ENCODE data around the gene GRAP2. TPM values are rescaled to one million over a fixed set of nuclear protein-coding genes. Genes with fewer than 3 reads are reported as not detected.
"Not testable (repeated sequence)": the region's sequence is repeated elsewhere in the genome, so short reads cannot be mapped to it uniquely, and the experiment has no call there.

The GRAP2 gene
- total RNA-seq: not detected in 2 replicates
- polyA plus RNA-seq (2012): not detected

DNA sequence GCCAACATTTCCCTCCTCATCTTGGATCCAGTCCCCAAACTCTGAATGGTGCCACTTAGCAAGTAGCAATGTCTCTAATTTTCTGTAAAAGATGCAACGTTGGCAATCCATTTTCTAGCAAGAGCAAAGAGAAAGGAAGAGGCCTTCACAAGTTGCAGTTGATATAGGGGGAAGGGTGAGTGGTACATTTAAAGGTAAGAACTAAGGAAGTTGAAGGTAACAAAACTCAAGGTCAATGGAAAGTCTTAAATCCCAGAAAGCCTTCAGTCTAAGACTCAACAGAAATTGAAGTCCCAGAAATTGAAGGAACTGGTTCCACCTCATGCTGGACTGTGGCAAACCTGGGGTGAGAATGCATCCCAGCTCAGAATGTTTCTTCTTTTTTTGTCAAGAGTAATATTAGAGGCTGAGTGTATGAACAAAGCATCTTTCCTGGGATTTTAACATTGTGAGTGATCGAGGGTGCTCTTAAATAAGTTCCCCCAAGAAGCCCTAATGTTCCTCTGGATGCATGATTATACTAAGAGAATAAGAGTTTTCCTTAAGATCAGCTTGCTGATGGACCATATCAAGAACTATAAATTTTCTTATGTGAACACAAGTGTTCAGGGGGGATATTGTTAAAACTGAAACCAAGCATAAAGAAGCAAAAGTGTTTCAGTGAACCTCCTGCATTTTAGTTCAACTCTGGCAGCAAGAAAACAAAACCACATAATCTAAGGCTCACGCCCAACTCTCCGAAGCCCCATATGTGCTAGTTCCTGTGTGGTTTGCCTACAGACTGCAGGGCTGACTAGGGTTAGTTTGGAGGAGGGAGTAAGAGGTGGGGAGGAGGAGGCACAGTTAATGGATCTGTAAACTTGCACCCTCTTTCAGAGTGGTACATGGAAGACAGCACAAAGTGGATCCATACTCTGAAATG, at the start of gene GRAP2:
GRAP2 (plus strand) TSS at position 779 of the 922 bp plus-strand sequence. CDS start 46,023 bp downstream, outside the sequence.
- no peak for DNase-seq (ENCODE audit: low read depth)

DNA sequence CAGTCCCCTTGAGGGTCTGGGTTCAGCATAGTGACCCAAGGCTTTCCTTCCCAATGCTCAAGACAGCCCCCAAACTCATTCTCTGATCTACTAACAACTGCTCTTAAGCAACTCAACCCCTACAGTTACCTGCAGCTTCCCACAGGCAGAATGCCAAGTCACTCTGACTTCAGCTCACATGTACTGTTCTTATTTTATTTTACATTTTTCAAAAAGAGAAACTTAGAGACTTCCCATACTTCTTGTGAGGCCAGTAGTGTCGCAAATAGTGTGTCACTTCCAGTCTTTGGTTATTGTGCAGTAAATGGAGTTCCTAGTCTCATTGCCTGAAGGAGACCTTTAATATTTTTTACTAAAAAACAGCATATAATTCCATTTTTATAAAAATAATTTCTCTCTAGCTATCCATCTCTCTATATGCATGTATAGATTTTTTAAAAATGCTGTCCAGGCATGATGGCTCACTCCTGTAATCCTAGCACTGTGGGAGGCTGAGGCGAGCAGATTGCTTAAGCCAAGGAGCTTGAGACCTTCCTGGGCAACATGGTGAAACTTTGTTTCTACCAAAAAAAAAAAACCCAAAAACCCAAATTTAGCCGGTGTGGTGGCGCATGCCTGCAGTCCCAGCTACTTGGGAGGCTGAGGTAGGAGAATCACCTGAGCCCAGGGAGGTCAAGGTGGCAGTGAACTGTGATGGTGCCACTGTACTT, 49.1 kb upstream of the GRAP2 start:
- no peak for DNase-seq (ENCODE audit: low read depth)

DNA sequence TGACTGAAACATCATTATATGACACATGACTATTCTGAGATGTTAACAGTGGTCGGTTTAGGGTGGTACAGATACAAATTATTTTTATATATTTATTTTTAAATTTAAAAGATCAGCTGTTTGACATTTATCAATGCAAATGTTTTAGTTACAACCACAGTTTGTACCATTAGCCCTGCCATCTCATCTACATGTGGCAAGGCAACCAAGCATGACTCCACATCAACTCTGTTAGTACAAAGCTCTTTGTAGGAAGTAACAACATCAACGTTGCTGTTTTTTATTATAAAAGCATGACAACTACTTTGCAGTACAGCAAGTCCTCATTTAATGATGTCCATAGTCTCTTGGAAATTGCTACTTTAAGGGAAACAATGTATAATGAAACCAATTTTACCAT, 48.1 kb upstream of the GRAP2 start:
- no peak for DNase-seq (ENCODE audit: low read depth)

DNA sequence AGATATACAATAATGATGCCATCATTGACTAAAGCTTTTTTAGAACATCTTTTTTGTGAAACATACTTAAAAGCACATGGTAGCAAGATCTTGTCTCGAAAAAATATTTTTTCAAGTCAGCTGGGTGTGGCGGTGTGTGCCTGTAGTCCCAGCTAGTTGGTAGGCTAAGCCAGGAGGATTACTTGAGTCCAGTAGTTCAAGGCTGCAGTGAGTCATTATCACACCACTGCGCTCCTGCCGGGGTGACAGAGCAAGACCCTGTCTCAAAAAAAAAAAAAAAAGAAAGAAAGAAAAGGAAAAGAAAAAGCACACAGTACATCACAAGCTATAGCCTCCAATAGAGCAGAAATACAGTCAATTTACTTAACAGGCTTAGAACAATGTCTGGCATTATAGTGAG, 44.3 kb upstream of the GRAP2 start:
- DNase-seq (ENCODE audit: low read depth): no peak

DNA sequence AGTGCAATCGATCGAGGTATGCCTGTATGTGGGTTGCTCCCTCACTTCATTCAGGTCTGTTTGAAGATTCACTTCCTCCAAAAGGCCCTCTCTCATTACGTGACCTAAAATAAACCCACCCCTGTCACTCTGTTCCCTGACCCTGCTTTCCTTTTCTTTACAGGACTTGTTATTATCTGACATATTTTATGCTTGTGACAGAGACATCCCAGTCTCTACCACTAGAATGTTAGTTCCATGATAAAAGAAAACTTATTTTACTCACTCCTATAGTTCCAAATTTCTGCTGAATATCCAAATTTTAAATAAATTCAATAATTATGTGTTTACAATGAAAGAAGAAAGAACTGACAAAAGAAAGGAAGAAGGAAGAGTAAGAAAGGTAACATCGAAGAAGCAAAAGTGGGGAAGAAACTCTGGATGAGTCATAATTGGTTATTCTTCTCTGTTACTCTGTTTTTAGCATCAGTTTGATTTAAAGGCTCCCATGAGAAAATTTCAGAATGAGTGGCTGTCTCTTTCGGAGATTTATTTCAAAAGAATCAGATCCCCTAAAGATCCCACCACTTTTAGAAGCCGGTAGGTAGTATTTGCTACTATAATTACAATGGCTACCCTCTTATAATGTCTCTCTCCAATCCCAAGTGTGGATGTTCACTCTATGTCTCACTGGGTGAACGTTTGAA, 40.8 kb upstream of the GRAP2 start:
- DNase-seq (ENCODE audit: low read depth): no peak

DNA sequence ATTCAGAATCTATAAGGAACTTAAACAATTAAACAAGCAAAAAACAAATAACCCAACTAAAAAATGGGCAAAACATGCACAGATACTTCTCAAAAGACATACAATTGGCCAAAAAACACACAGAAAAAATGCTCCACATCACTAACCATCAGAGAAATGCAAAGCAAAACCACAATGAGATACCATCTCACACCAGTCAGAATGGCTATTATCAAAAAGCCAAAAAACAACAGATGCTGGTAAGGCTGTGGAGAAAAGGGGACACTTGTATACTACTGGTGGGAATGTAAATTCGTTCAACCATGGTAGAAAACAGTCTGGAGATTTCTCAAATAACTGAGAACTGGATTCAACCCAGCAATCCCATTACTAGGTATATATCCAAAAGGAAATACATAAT, 32.1 kb upstream of the GRAP2 start:
- no peak for DNase-seq (ENCODE audit: low read depth)

DNA sequence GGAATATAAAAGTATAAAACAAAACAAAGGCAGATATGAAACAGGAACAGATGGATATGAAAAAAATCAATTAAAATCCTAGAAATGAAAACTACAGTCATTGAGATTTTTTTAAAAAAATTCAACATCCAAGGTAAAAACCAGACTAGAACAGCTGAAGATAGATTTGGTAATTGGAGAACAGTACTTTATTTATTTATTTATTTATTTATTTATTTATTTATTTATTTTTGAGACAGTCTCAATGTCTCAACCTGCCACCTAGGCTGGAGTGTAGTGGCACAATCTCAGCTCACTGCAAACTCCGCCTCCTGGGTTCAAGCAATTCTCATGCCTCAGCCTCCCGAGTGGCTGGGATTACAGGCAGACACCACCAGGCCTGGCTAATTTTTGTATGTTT, 31.1 kb upstream of the GRAP2 start:
- not testable (repeated sequence) for DNase-seq (ENCODE audit: low read depth)

DNA sequence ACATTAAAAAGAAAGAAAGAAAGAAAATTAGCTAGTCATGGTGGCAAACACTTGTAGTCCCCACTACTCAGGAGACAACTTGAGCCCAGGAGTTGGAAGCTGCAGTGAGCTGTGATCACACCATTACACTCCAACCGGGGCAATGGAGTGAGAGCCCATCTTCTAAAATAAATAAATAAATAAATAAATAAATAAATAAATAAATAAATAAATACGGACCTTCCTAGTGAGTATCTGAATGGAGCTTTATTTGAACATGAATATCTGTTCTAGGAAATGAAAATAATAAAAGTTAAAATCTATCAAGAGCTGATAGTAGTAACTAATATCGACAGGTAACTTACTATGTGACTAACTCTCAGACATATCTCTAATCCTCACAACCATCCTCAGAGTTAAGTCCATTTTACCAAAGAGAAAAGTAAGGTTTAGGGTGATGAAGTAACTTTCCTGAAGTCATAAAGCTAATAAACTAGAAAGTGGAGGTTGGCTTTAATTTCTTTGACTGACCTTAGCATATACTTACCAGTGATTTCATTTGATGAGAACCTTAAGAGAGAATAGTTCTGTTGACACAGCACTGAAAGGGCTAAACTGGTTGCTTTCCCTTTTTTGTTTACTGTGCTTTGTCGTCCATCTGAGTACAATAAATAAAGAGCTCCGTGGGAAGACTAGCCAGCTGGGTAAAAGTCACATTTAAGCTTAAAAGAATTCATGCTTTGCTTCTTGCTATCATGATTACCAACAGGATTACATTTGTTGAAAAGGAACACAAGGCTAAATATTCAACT, 29.7 kb upstream of the GRAP2 start:
- no peak for DNase-seq (ENCODE audit: low read depth)

DNA sequence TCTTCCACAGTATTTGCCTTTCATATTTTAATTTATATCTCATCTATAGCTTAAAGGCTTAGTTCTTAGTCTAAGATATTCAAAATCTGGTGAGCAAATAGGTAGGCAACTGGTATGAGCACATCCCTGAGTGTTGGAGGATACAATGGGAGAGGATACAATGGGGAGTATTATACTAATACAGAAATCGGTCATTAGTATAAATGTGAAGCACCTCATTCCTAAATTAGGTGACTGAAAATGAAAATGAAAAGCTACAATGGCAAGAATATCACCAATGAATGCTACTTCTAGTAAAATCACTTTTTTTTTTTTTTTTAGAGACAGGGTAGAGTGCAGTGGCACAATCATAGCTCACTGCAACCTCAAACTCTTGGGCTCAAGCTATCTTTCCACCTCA, 28.3 kb upstream of the GRAP2 start:
- no peak for DNase-seq (ENCODE audit: low read depth)

DNA sequence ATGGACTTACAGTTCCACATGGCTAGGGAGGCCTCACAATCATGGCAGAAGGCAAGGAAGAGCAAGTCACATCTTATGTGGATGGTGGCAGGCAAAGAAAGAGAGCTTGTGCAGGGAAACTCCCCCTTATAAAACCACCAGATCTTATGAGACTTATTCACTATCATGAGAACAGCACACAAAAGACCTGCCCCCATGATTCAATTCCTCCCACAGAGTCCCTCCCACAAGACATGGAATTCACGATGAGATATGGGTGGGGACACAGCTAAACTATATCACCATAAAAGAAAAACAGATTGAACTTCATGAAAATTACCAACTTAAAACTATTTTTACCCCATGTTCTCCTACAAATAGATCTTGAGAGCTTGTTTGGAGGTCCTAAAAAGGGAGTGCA, 26.9 kb upstream of the GRAP2 start:
- DNase-seq (ENCODE audit: low read depth): no peak

DNA sequence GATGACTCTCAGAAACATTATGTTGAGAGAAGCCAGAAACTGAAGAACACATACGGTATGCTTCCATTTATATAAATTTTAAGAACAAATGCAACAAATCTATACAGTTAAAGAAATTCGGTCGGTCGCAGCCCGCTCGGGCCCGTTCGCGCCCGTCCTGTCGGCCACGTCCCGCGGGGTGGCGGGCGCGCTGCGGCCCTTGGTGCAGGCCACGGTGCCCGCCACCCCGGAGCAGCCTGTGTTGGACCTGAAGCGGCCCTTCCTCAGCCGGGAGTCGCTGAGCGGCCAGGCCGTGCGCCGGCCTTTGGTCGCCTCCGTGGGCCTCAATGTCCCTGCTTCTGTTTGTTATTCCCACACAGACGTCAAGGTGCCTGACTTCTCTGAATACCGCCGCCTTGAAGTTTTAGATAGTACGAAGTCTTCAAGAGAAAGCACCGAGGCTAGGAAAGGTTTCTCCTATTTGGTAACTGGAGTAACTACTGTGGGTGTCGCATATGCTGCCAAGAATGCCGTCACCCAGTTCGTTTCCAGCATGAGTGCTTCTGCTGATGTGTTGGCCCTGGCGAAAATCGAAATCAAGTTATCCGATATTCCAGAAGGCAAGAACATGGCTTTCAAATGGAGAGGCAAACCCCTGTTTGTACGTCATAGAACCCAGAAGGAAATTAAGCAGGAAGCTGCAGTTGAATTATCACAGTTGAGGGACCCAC, 25.6 kb upstream of the GRAP2 start:
- DNase-seq (ENCODE audit: low read depth): not testable (repeated sequence)

DNA sequence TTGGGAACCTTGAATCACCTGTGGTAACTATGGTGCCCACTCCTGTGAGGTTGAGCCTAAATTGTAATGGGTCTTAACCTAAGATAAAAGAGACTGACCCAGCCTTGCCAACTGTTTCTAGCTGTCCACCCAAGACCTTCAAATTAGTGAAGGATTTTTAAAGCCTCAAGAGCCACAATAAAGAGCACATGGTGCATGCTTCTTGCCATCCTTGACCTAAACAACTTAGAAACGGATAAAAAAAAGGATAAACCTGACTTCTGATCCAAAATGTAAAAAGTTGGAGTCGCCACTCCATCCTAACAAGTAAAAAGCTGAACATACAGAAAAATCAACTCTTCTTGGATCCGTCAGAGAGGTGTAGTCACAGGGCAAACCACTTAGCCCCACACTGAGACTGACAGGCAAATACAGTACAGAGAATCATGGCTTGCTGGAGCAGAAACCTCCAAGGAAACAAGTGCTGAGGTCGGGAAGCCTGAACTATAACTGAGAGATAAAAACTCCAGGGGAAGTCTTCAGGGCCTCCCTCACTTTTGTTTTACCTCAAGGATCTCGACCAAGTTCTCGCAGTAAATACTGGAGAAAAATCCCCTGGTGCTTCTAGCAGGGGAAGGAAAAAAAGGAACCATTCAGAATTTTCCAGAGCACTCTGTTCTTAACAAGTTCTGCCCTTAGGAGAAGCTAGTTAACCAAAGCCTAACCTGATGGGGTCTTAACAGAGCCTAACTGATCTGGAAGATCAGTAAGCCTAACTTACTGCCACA, 23.6 kb upstream of the GRAP2 start:
- no peak for DNase-seq (ENCODE audit: low read depth)

DNA sequence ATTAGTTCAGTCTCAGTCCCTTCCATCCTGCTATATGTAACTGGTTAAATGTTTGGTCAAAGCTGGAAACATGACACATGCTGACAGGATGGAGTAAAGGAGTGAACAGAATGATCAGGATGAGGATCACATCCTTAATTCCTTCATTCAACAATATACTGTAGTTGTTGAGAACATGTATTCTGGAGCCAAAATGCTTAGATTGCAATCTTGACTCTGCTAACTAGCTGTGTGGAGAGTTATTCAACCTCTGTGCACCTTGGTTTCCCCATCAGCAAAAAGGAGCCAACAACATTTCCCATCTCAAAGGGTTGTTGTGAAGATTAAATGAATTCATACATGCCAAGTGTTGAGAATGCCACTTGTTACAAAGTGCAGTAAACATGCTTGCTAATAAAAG, 20.2 kb upstream of the GRAP2 start:
- no peak for DNase-seq (ENCODE audit: low read depth)

DNA sequence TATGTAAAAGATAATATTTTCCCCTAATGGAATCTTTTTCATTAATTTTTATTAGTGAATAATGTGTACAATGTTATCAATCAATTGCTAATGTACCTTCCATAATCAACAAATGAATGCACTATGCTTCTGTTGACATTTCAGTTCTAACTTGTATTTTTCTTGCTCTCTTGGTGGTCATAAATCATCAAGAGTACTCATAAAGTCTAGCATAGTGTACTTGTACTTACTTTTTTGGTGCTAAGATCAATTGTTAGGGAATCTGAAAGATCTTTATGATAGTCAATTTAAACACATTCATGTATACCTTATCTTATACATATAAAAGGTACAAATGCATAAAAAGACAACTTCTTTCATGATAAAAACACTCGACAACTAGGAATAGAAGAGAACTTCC, 17.8 kb upstream of the GRAP2 start:
- no peak for DNase-seq (ENCODE audit: low read depth)

DNA sequence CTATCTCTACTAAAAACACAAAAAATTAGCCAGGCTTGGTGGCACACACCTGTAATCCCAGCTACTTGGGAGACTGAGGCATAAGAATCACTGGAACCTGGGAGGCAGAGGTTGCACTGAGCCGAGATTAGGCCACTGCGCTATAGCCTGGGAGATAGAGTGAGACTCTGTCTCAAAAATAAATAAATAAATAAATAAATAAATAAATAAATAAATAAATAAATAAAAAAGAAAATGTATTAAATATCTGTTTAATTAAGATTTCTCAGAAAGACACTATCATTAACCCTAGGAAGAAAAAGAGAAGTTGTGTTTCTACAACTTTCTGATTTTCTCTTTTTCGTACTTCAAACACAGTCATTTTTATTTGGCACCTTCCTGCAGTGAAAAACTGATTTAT, 11.0 kb upstream of the GRAP2 start:
- DNase-seq (ENCODE audit: low read depth): not testable (repeated sequence)

DNA sequence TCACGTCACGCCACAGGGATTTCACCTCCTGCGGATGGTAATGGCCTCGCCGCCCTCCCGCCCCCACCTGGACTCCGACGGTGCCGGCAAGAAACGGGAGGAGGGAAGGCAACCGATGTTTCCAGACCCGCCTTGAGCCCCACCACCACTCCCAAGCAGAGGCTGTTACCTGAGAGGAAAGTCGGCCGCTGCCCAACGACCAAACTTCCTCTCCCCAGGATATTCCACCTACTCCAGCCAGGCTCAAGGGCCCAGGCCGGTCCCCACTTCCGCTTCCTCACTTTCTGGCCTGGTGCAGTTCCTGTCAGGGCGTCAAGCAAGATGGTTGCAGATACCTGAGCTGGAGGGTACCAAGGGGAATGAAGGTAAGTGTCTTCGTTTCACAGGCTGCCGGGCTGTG, 7.4 kb upstream of the GRAP2 start, which contains the start of gene ENTHD1:
ENTHD1 (minus strand) TSS at position 235 of the 400 bp plus-strand sequence. CDS start 6,012 bp downstream, outside the sequence.
- no peak for DNase-seq (ENCODE audit: low read depth)

DNA sequence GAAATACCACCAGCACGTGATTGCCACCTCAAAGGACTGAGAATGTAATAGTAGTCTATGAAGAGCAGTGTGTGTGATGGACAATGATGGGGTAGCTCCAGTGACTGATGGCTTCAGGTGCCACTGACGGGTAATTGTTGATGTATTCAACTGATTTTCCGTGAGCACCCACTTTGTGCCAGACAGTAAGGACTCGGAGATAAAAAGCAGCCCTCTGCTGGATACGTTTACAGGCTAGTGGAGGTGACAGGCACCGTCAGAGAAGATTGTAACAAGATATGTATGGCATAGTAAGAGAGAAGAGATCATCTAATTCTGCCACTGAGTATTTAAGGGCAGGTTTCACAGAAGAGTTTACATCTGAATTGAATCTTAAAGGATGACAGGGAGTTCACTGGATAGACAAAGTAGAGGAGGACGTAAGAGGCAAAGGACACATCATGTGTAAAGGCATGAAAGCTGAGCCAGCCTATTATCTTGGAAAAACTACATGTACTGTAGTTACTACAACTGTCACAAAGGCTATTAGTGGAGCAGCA, 6.3 kb upstream of the GRAP2 start:
- no peak for DNase-seq (ENCODE audit: low read depth)

DNA sequence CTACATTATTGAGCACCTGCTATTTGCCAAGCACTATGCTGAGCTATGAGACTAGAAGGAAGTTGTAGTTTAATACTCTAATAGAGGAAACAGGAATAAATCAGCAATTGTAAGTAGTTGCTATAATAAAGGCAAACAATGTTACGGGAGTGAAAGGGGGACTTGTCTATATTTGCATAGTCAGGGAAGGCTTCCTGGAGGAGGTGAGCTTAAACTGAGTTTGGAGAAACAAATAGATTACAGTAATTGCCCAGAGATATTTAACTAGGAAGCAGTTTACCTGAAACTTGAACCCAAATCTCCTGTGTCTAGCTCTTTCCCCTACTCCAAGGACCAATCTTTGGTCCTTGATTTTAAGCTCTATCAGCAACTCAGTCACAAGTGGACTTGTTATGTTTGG, 5.2 kb upstream of the GRAP2 start:
- no peak for DNase-seq (ENCODE audit: low read depth)

DNA sequence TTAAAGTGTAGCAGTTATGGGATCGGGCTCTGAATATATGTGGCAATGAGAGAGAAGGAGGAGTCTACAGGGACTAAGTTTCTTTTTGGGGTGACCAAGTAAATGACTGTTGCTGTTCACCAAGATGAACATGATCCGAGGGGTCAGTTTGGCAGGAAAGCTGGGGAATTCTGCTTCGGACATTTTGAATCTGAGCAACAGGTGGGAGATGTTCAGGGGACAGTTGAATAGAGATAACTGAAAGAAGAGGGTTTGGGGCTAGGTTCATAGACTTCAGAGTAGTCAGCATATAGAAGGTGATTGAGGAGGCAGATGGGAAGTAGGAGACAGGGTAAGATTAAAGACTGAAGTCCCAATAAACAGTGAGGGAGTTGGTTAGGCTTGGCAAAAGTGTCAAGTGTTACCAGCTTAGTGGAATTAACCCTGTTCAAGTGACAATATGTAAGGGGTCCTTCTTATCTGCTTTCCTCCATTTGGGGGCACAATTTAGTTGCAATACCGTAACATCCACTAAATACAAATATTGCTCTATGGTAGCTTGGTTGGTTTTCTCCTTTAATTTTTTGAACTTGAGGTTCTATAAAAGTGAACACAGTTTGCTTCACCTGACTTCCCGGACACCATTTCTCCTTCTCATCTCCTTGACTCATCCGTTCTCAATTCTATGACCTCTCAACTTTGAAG, 4.4 kb upstream of the GRAP2 start:
- no peak for DNase-seq (ENCODE audit: low read depth)

Measured in myocyte (in vitro differentiated cells).